Large intestine (tissue), 3 donors: ENCODE results near the gene PEF1. TPM values are rescaled to one million over a fixed set of nuclear protein-coding genes. Genes with fewer than 3 reads are reported as not detected.
A peak's percentile ranks its signal among the peaks of the same experiment; 100 is the strongest.

ENCODE experiments used
- DNase-seq, 2 donors: peaks; one replicate each; pipeline versions ENCODE4 v3.0.0 to v3.0.0-alpha.2; 2013
- H3K27ac ChIP-seq: one replicate; pipeline ENCODE4 v1.5.1; 2013; ENCODE audit warnings: low read length
- H3K27me3 ChIP-seq: 2 replicates; pipeline ENCODE4 v1.6.1; 2013; ENCODE audit warnings: low read length; ENCODE audit not compliant: control insufficient read depth, insufficient read depth
- H3K36me3 ChIP-seq: 2 replicates; pipeline ENCODE4 v1.6.1; 2013; ENCODE audit warnings: low read length; ENCODE audit not compliant: control insufficient read depth, insufficient read depth
- H3K4me1 ChIP-seq: one replicate; pipeline ENCODE4 v1.6.1; 2013; ENCODE audit warnings: low read length; ENCODE audit not compliant: control insufficient read depth, insufficient read depth
- H3K4me3 ChIP-seq: one replicate; pipeline ENCODE4 v1.5.1; 2013; ENCODE audit warnings: low read length
- H3K9me3 ChIP-seq: one replicate; pipeline ENCODE4 v1.6.1; 2013; ENCODE audit warnings: mild to moderate bottlenecking, low read depth, low read length, moderate library complexity; ENCODE audit not compliant: control insufficient read depth
- WGBS: methylation state at CpG from one replicate; pipeline ENCODE4 v1.1.5; 2013; ENCODE audit warnings: low lambda C conversion rate; ENCODE audit not compliant: insufficient coverage; 5-methylcytosine and 5-hydroxymethylcytosine counted together
- polyA plus RNA-seq: library from polyadenylated mRNA; unstranded; fragments of 120-200 nt; gene quantifications from one replicate; pipeline ENCODE4 v1.2.1, GENCODE V29; 2013

Gene PEF1
- polyA plus RNA-seq, 1 donor = 57.4 TPM

DNA sequence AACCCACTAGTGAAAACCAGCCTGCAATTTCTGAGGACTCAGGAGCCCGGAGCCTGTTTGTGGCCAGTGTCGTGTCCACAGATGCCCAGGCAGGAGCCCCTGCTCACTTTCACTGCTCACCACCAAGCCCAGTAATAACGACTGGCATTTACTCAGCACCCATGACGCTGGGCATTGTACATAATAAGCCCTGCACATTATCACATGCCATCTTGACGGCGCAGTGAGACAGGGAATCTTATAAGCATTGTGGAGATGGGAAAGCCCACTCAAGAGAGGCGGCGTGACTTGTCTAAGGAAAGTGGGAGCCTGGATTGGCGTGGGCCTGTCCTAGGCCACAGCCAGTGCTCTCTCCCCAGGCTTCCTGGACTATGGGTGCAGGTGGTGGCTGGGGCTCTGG is 28.8 kb upstream of the PEF1 start:
- peaks cover 50% of the 10 kb centered on the region for H3K36me3 ChIP-seq

DNA sequence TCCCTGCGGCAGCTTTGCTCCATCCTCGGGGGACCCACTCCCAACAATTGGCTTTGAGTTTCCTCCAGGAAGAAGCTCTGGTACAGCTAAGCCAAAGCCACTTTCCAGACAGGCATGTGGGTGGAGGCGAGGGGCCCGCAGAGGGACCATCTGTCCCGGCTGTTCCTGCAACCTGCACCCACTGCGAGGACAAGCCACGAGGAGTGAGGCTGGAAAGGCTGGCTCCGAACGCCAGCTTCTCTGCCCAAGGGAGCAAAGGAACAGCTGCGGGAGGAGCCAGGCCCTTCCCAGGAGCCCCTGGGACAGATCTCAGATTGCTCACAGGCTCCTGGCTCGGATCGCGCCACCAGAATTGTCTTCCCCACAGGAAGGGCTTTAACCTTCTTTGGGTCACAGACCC is 28.3 kb upstream of the PEF1 start:
- Histone ChIP-seq H3K27ac (no peak overlapping the region), H3K9me3 (no peaks in the 10 kb centered on the region), H3K4me3 (no peak overlapping the region), H3K4me1 (peaks cover 32% of the 10 kb centered on the region), H3K36me3 (peaks cover 51% of the 10 kb centered on the region), H3K27me3 (no peaks in the 10 kb centered on the region)
- WGBS = no CpG with 5 or more reads among the region's 13 CpGs
- peak in 1 of 2 donors; percentile 29 for DNase-seq

More for the DNA sequence above, 28.8 kb upstream of the PEF1 start:
- H3K27ac ChIP-seq = no peak overlapping the region
- H3K27me3 ChIP-seq = no peaks in the 10 kb centered on the region
- no peak for DNase-seq
- no peaks in the 10 kb centered on the region for H3K9me3 ChIP-seq
- no CpG with 5 or more reads among the region's 9 CpGs for WGBS
- peaks cover 28% of the 10 kb centered on the region for H3K4me1 ChIP-seq
- no peak overlapping the region for H3K4me3 ChIP-seq

DNA sequence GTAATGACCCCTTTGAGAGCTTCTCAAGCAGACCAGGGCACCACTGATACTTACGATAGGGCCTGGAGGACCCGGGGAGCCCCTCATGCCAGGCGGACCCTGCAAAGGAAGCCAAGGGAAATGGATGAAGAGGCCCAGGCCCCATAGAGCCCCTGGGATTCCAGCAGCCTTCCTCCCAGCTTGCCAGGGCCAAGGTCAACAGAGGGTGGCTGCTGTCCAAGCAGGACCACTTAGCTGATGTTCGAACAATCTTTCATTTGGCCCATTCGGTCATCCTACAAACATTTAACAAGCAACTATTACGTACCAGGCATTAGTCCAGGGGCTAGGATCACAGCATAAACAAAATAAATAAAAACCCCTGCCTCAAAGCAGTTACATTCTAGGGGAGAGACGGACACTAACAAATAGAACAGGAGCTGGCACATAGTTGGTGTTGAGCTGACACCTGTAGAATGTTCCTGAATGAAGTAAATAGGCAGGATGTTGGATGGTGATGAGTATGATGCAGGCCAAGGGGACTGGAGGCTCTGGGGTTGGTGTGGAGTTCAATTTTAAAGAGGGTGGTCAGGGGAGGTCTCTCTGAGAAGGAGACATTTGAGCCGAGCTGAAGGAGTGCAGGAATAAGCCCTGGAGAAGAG is 27.0 kb upstream of the PEF1 start:
- Histone ChIP-seq H3K4me1 (peaks cover 44% of the 10 kb centered on the region), H3K4me3 (no peak overlapping the region), H3K27ac (no peak overlapping the region), H3K9me3 (no peaks in the 10 kb centered on the region), H3K27me3 (no peaks in the 10 kb centered on the region), H3K36me3 (peaks cover 51% of the 10 kb centered on the region)
- DNase-seq = no peak
- 100% methylated on average over 1 of the region's 8 CpGs for WGBS

DNA sequence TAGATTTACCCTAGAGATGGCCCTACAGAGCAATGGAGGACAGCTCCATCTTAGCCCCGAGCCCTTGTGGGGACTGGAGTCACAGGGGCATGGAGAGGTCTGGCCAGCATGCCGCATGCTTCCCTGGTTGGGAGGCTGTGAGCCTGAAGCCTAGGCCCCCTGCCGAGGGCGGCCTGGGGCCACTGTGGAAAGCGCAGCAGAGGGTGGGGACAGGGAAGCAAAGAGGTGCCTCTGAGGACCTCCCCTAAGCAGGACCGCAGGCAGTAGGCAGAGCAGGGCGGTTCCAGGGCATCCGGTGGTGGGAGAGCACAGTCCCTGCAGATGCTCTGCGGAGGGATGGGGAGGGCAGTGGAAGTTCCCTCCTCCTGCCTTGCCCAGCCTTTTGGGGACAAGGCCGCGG is 26.5 kb upstream of the PEF1 start:
- Histone ChIP-seq H3K9me3 (no peaks in the 10 kb centered on the region), H3K27ac (peak overlapping the region; percentile 80), H3K4me3 (peak overlapping the region; percentile 34), H3K27me3 (no peaks in the 10 kb centered on the region), H3K4me1 (peaks cover 50% of the 10 kb centered on the region), H3K36me3 (peaks cover 51% of the 10 kb centered on the region)
- DNase-seq = no peak
- no CpG with 5 or more reads among the region's 11 CpGs for WGBS

DNA sequence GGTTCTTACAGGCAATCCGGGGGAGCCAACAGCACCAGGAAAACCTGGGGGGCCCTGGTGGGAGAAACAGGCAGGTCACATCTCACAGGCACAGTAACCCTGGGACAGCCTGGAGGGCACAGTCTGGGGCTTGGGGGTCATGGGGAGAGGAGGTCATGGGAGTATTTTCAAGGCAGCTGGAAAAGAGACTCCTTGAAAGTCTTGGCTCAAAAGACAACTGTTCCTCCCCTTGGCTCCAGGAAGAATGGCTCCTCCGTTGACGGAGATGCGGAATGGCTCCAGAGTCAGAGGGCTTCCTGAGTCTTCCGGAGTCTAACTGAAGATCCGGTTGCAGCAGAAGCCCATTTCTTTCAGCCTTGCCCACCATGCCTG is 25.9 kb upstream of the PEF1 start:
- H3K27me3 ChIP-seq = no peaks in the 10 kb centered on the region
- H3K36me3 ChIP-seq = peaks cover 55% of the 10 kb centered on the region
- no CpG with 5 or more reads among the region's 6 CpGs for WGBS
- DNase-seq = no peak
- H3K4me3 ChIP-seq = peak overlapping the region; percentile 34
- peak overlapping the region; percentile 80 for H3K27ac ChIP-seq
- H3K9me3 ChIP-seq = no peaks in the 10 kb centered on the region
- peaks cover 55% of the 10 kb centered on the region for H3K4me1 ChIP-seq

DNA sequence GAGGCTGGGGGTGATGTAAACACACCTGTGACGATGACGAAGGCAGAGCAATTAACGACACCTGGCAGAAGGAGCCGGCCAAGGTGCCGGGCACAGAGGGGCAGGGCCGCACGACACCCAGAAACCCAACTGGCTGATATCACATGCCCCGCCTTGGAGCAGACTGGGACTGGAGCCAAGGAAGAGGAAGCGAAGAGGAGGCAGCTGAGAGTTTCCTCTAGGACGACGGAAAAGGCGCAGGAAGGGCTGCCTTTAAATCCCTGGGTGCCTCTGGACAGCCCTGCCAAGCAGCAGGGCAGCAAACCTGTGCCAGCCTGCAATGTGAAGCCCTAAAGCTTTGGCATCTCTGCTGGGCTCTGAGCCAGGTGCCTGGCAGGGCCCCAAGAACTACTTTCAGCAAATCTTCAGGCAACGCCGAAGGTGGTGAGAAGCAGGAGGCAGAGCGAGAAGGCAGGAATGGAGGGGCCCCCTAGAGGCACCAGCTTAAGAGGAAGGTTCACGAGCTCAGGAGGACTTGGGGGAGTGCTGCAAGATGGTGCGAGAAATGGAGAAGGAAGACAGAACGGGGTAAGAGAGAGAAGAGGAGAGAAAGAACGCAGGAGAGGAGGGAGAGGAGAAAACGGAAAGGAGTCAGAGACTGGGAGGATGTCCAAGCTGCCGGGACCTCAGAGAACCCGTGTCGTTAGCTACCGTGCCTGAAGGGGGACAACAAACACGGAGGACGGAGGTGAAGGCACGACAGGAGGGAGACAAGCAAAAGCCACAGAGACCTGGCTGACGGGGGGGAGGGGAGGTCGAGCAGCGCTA is 25.3 kb upstream of the PEF1 start:
- Histone ChIP-seq H3K4me1 (peaks cover 60% of the 10 kb centered on the region), H3K27ac (peak overlapping the region; percentile 80), H3K4me3 (peak overlapping the region; percentile 34), H3K9me3 (no peaks in the 10 kb centered on the region), H3K36me3 (peaks cover 56% of the 10 kb centered on the region), H3K27me3 (no peaks in the 10 kb centered on the region)
- WGBS = 0% methylated on average over 8 of the region's 30 CpGs
- DNase-seq = peak; percentile 95 to 97

DNA sequence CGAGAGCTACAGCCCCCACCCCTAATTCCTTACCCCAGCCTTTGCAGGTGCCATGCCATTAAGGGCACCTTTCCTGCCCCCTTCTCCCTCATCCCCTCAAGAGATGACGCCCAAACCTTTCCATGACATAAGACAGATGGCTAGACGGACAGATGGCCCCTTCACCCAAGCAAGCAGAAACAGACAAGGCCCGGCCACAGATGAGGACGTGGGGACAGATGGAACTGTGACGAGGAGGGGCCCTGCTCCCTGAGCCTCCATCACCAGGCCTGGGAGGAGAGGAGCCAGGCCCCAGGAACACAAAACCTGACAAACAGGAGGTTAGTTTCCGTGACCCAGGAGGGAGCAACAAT is 24.7 kb upstream of the PEF1 start:
- Histone ChIP-seq H3K4me1 (peaks cover 60% of the 10 kb centered on the region), H3K9me3 (no peaks in the 10 kb centered on the region), H3K4me3 (no peak overlapping the region), H3K36me3 (peaks cover 56% of the 10 kb centered on the region), H3K27ac (peak overlapping the region; percentile 80), H3K27me3 (no peaks in the 10 kb centered on the region)
- no CpG with 5 or more reads among the region's 7 CpGs for WGBS
- DNase-seq = no peak

DNA sequence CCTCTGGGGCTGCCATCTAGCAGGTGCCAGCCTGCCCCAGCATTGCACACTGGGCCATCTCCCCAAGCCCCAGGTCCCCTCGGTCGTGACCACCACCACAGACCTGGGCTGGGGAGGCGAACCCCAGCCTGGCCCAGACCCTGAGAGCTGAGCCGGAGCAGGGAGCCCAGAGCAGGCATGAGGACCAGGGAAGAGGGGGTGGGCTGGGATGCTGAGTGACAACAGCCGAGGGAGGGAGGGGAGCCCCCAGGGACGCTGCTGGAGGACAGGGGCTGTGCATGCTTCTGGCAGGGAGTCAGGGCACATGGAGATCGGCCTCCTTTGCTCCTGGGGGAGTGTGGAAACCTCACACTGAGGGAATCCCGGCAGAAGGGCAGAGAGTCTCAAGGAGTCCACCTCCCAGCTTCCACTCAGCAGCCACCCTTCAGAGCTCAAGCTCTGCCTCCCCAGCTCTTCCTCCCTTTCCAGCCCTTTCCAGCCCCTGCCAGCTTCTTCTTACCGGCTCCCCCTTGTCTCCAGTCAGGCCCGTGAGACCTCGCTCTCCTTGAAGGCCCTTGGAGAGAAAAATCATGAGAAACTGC is 23.7 kb upstream of the PEF1 start:
- Histone ChIP-seq H3K36me3 (peaks cover 55% of the 10 kb centered on the region), H3K27me3 (no peaks in the 10 kb centered on the region), H3K27ac (no peak overlapping the region), H3K4me1 (peaks cover 60% of the 10 kb centered on the region), H3K4me3 (no peak overlapping the region), H3K9me3 (no peaks in the 10 kb centered on the region)
- no peak for DNase-seq
- WGBS = no CpG with 5 or more reads among the region's 11 CpGs

DNA sequence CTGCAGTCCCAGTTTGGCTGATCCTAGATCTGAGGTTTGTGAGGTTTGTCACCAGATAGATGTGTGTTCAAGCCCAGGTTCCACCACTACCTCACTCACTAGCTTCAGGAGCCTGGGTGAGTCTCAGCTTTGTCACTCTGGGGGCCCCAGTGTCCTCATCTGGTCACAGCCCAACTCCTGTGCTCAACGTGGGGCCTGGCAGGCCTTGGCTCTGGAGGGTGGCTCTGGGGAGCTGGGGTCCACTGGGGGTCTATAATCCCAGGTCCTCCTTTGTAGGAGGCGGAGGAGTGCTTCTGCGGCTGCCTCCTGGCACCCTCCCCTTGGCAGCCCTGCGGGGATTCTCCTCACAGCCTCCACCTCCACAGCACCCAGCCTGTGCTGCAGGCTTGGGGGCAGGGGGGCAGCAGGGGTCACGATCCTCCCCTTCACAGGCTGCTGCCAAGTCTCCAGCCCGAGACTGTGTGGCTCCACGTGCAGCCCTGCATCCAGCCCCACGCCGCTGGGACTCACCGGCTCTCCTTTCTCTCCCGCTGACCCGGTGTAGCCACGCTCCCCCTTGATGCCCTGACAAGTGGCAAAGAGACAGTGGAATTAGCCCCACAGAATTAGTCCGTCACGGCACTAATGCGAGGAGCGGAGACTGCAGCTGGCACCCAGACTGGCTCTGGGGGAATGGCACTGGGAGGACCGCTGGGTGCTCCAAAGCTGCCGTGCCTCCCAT is 22.5 kb upstream of the PEF1 start:
- Histone ChIP-seq H3K4me1 (peaks cover 60% of the 10 kb centered on the region), H3K27ac (peak overlapping the region; percentile 74), H3K27me3 (no peaks in the 10 kb centered on the region), H3K4me3 (no peak overlapping the region), H3K36me3 (peaks cover 47% of the 10 kb centered on the region), H3K9me3 (no peaks in the 10 kb centered on the region)
- DNase-seq = no peak
- WGBS = no CpG with 5 or more reads among the region's 19 CpGs

DNA sequence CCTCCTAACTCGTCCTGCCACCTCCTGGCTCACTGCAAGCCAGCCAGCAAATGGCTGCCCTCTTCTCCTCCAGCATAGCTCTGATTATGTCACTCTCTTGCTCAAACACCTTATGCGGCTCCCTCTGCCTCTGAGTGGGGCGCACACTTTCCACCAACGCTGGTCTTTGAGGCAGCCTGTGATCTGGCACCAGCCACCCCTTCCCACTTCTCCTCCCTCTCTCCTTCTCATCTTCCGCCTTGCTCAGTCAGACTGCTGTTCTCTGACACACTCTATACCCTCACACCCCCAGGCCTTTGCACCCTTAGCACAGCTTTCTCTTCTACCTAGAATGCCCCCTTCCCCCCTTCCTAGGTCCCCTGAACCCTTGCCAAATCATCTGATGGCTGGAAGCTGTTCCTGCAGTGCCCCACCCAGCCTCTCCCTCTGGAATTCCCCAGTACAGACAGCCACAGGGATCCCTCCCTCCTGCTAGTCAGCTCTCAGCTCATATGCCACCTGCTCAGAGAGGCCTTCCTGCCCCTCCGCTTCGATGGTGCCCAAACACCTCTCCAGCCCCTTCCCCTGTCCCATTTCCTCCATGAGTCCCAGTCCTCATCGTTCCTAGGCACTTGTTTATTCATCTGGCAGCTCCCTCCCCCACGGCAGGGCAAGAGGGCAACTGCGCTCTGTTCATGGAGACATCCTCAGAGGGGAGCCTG is 21.7 kb upstream of the PEF1 start:
- Histone ChIP-seq H3K36me3 (peaks cover 45% of the 10 kb centered on the region), H3K4me1 (peaks cover 57% of the 10 kb centered on the region), H3K4me3 (no peak overlapping the region), H3K27me3 (no peaks in the 10 kb centered on the region), H3K27ac (peak overlapping the region; percentile 74), H3K9me3 (no peaks in the 10 kb centered on the region)
- 67% methylated on average over 1 of the region's 10 CpGs for WGBS
- DNase-seq = peak; percentile 92 to 96
